Hepatocyte (in vitro differentiated cells): ENCODE measurements around the gene GNA14. TPM values are rescaled to one million over a fixed set of nuclear protein-coding genes. Genes with fewer than 3 reads are reported as not detected.

Source experiments
- DNase-seq: peaks from one replicate; pipeline ENCODE4 v3.0.0-alpha.2; 2016; ENCODE audit warnings: low spot score
- H2AFZ ChIP-seq: fragments of 200-600 bp; sonication (generic); 2 replicates; pipeline ENCODE4 v1.6.0; 2016; ENCODE audit warnings: antibody characterized with exemption, mild to moderate bottlenecking
- H3K27ac ChIP-seq: fragments of 200-600 bp; sonication (generic); 2 replicates; pipeline ENCODE4 v1.5.1; 2016; ENCODE audit warnings: mild to moderate bottlenecking
- H3K27me3 ChIP-seq: fragments of 200-600 bp; sonication (generic); 2 replicates; pipeline ENCODE4 v1.6.1; 2016
- H3K36me3 ChIP-seq: fragments of 200-600 bp; sonication (generic); replicated peaks from 2 replicates; pipeline ENCODE4 v1.5.1; 2016; ENCODE audit warnings: low read depth; ENCODE audit not compliant: insufficient read depth
- H3K4me1 ChIP-seq: fragments of 200-600 bp; sonication (generic); 2 replicates; pipeline ENCODE4 v1.5.1; 2016; ENCODE audit warnings: mild to moderate bottlenecking, moderate library complexity; ENCODE audit not compliant: insufficient read depth
- H3K4me2 ChIP-seq: fragments of 200-600 bp; sonication (generic); 2 replicates; pipeline ENCODE4 v1.6.0; 2016
- H3K4me3 ChIP-seq: fragments of 200-600 bp; sonication (generic); 2 replicates; pipeline ENCODE4 v1.5.1; 2016; ENCODE audit warnings: mild to moderate bottlenecking
- H3K79me2 ChIP-seq: fragments of 200-600 bp; sonication (generic); 2 replicates; pipeline ENCODE4 v1.6.0; 2017; ENCODE audit warnings: mild to moderate bottlenecking
- H3K9me2 ChIP-seq: fragments of 200-600 bp; sonication (generic); replicated peaks from 2 replicates; pipeline ENCODE4 v1.6.0; 2017; ENCODE audit warnings: mild to moderate bottlenecking; ENCODE audit not compliant: insufficient read depth
- H3K9me3 ChIP-seq: fragments of 200-600 bp; sonication (generic); 2 replicates; pipeline ENCODE4 v1.5.1; 2016; ENCODE audit warnings: low read depth, mild to moderate bottlenecking
- H4K20me1 ChIP-seq: fragments of 200-600 bp; sonication (generic); 2 replicates; pipeline ENCODE4 v1.6.0; 2016; ENCODE audit warnings: mild to moderate bottlenecking; ENCODE audit not compliant: insufficient read depth, poor library complexity, severe bottlenecking
- EZH2 ChIP-seq: fragments of 200-600 bp; sonication (generic); IDR thresholded peaks from 2 replicates; pipeline ENCODE4 v1.6.1; 2016; ENCODE audit warnings: antibody characterized with exemption, mild to moderate bottlenecking, borderline replicate concordance
- EZH2phosphoT487 ChIP-seq: fragments of 200-600 bp; sonication (generic); IDR thresholded peaks from one replicate; pipeline ENCODE4 v1.6.1; 2018; ENCODE audit warnings: antibody characterized with exemption, mild to moderate bottlenecking, low read depth, moderate library complexity; ENCODE audit not compliant: unreplicated experiment, severe bottlenecking
- WGBS: methylation state at CpG from one replicate; pipeline ENCODE4 v1.1.6; 2016; ENCODE audit warnings: low lambda C conversion rate; ENCODE audit errors: missing lambda C conversion rate; 5-methylcytosine and 5-hydroxymethylcytosine counted together
- polyA plus RNA-seq: library from polyadenylated mRNA; unstranded; fragments of >200 nt; fragmentation: Nextera tagmentation; extraction: Ambion mirVana; gene quantifications from 2 replicates; pipeline ENCODE4 v1.2.1, GENCODE V29; 2016
- total RNA-seq: library from RNA; depleted of rRNA; stranded (reverse); fragments of >200 nt; gene quantifications from 2 replicates; pipeline ENCODE4 v1.2.3, GENCODE V29; 2014
- TF ChIP-seq, protein P1 (sequence below): fragments of 200-600 bp; sonication (generic); IDR thresholded peaks from 2 replicates; pipeline ENCODE4 v1.5.1; 2016; ENCODE audit warnings: antibody characterized with exemption, mild to moderate bottlenecking; ENCODE audit not compliant: poor library complexity

Gene GNA14
- total and polyA plus RNA-seq, 2 experiments from 2014 or later = 1.2 to 3.1 TPM

DNA sequence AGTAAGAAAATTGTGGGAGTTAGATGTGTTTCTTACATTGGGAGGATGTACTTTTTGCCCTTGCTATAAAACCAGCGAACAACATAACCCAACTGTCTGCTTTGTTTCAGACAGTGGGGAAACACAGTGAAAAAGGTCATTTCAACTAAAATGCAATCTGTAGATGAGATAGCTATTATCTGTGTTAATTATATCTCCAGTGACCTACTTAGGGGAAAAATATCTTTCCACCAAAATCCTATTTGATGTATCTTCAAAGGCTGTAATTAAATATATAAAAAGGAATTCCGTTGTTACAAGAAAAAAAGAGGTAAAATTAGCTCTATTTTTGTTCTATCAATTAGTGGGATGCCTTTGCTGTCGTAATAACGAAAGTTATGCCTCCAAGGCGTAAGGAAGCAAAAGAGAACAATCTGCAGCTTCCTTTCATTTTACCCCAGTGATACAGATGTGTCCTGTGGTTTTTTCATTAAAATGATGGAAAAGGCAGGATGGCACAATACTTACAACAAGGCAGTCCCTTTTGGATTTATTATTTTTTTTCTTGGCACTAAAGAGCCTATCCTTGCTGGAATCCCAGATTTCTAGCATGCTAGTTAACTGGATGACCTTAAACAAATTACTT lies 100.9 kb downstream of the GNA14 start:
- 75% methylated on average over 5 of the region's 5 CpGs for WGBS

DNA sequence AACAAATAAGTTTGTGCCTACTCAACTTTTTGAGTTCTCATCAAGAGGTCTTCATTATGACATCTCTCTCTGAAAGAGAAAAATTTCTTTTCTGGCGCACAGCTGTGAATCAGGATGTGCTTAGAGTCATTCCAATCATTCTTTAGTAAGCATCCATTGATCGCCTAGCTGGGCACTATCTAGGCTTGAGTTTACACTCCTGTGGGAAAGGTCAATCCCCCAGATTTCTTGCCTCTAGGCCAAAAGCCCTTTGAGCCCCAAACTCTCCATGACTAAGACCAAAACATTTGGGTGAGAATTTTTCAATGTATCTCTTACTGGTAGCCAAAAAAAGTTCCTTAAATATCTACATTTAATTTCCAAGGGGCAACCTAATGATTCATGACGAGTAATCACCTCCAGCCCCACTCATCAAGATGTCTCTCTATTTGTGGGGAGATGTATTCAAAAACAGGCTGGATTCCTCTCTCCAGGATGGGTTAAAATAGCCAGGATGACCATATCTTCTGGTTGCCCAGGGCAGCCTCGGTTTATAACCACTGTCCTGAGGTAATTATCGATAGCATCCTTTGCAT lies 101.7 kb downstream of the GNA14 start:
- TF ChIP-seq, protein P1, sequence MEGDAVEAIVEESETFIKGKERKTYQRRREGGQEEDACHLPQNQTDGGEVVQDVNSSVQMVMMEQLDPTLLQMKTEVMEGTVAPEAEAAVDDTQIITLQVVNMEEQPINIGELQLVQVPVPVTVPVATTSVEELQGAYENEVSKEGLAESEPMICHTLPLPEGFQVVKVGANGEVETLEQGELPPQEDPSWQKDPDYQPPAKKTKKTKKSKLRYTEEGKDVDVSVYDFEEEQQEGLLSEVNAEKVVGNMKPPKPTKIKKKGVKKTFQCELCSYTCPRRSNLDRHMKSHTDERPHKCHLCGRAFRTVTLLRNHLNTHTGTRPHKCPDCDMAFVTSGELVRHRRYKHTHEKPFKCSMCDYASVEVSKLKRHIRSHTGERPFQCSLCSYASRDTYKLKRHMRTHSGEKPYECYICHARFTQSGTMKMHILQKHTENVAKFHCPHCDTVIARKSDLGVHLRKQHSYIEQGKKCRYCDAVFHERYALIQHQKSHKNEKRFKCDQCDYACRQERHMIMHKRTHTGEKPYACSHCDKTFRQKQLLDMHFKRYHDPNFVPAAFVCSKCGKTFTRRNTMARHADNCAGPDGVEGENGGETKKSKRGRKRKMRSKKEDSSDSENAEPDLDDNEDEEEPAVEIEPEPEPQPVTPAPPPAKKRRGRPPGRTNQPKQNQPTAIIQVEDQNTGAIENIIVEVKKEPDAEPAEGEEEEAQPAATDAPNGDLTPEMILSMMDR = no peak
- no peak for TF ChIP-seq EZH2phosphoT487
- TF ChIP-seq EZH2 = no peak

More for the DNA sequence above, 100.9 kb downstream of the GNA14 start:
- Histone ChIP-seq H3K79me2 (no peaks in the 10 kb centered on the region), H3K4me1 (no peaks in the 10 kb centered on the region), H4K20me1 (no peaks in the 10 kb centered on the region), H3K36me3 (no peaks in the 10 kb centered on the region), H3K27ac (no peak overlapping the region), H3K4me3 (no peak overlapping the region), H3K27me3 (no peaks in the 10 kb centered on the region), H3K9me2 (no peaks in the 10 kb centered on the region), H3K9me3 (no peaks in the 10 kb centered on the region), H3K4me2 (no peak overlapping the region), H2AFZ (no peak overlapping the region)
- DNase-seq = no peak
- TF ChIP-seq, protein P1 = no peak
- no peak for TF ChIP-seq EZH2phosphoT487
- TF ChIP-seq EZH2 = no peak

DNA sequence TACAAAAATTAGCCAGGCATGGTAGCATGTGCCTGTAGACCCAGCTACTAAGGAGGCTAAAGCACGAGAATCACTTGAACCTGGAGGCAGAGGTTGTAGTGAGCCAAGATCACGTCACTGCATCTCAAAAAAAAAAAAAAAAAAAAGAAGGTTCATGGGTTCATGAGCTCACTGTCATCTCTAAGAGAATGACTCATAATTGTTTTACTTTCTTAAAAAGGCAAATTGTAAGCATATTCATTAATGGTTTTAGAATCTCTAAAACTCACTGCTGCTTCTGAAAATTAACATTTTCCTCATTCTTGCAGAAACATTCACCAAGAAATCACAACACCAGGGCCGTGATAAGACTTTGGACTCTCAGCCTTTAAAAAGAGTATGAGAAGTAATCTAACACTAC lies 103.6 kb downstream of the GNA14 start:
- 66% methylated on average over 3 of the region's 3 CpGs for WGBS
- H2AFZ ChIP-seq = peak overlapping the region; percentile 38
- no peaks in the 10 kb centered on the region for H3K79me2 ChIP-seq
- H3K9me3 ChIP-seq = peaks cover 22% of the 10 kb centered on the region
- TF ChIP-seq, protein P1 = no peak
- TF ChIP-seq EZH2 (no peak), EZH2phosphoT487 (no peak)
- DNase-seq = no peak
- H3K4me3 ChIP-seq = no peak overlapping the region
- no peaks in the 10 kb centered on the region for H4K20me1 ChIP-seq
- peak overlapping the region; percentile 6 for H3K27ac ChIP-seq
- no peak overlapping the region for H3K4me2 ChIP-seq
- H3K4me1 ChIP-seq = no peaks in the 10 kb centered on the region
- H3K27me3 ChIP-seq = no peaks in the 10 kb centered on the region
- H3K36me3 ChIP-seq = no peaks in the 10 kb centered on the region
- no peaks in the 10 kb centered on the region for H3K9me2 ChIP-seq

More for the DNA sequence above, 101.7 kb downstream of the GNA14 start:
- DNase-seq = no peak
- H3K4me1 ChIP-seq = no peaks in the 10 kb centered on the region
- H3K9me3 ChIP-seq = peaks cover 6% of the 10 kb centered on the region
- H3K9me2 ChIP-seq = no peaks in the 10 kb centered on the region
- H3K27ac ChIP-seq = no peak overlapping the region
- no peaks in the 10 kb centered on the region for H3K27me3 ChIP-seq
- 79% methylated on average over 5 of the region's 5 CpGs for WGBS
- H4K20me1 ChIP-seq = no peaks in the 10 kb centered on the region
- H3K4me2 ChIP-seq = no peak overlapping the region
- H3K4me3 ChIP-seq = no peak overlapping the region
- H2AFZ ChIP-seq = no peak overlapping the region
- H3K36me3 ChIP-seq = no peaks in the 10 kb centered on the region
- no peaks in the 10 kb centered on the region for H3K79me2 ChIP-seq
